Activated T-cell treated with anti-CD3 and anti-CD28 coated beads for 1 hour (primary cell): ENCODE results near the gene SUMO3.

ENCODE experiments used
- DNase-seq: peaks from one replicate; pipeline ENCODE4 v3.0.0-alpha.2; 2020; ENCODE audit warnings: low read depth

Gene SUMO3

GRCh38 chr21:44817914-44818639 lies at the start of gene SUMO3:
TSS of gene SUMO3 (minus strand) at chr21:44818062. CDS start at chr21:44817968, 94 bp downstream.
- DNase-seq: peak; percentile 78

GRCh38 chr21:44867464-44867863 lies 49.6 kb upstream of the SUMO3 start:
- no peak for DNase-seq

- DNase-seq: no peak
These were observed 48.9 kb upstream of the SUMO3 start for GRCh38 chr21:44866780-44867179.

- no peak for DNase-seq
These were observed 47.9 kb upstream of the SUMO3 start for GRCh38 chr21:44865561-44866280.

GRCh38 chr21:44862869-44863685 lies 45.2 kb upstream of the SUMO3 start:
- no peak for DNase-seq

GRCh38 chr21:44858791-44859190 lies 40.9 kb upstream of the SUMO3 start:
- no peak for DNase-seq

- DNase-seq: no peak
These were observed 40.4 kb upstream of the SUMO3 start for GRCh38 chr21:44858291-44858690.

DNA sequence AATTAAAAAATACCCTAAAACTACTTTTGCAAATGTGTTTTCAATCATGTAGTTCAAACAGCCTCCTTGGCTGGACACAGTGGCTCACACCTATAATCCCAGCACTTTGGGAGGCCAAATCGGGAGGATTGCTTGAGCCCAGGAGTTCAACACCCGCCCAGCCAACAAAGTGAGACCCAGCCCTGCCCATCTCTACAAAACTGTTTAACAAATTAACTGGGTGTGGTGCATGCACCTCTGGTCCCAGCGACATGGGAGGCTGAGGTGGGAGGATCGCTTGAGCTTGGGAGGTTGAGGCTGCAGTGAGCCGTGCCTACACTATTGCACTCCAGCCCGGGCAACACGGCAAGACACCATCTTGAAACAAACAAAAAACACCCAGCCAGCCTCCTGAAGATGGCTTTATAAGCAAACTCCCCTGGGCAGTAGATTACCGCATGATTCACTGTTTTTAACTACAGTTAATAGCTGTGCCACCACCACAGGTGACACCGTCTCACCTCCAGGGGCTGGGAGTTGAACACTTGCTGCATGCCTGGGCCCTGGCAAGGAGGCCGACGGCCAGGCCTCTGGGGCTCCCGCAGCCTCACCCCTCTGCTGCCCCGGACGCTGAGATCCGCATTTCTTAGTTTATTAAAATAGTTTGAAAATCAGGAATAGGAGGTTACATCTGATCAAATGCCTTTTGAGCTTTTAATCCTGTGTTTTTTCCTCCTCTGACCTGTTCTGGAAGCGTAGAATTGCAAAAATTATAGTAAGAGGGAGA lies 39.4 kb upstream of the SUMO3 start:
- no peak for DNase-seq

DNA sequence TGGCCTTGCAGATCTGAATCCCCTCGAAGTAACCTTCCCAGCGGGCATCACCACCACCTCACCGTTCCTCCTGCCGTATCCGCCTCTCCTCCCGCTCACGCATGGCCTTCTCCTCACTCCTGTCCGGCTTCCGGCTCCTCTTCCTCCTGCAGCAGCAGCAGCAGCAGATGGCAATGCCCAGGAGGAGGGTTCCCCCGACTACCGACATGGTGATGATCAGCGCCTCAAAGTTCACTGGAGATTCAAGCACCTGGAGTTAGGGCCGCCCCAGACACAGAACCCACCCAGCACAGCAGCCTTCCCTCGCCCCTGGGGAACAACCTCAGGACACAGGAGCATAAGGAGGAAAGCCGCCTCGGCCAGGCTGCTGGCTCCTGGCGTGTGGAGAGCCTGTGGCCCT lies 38.3 kb upstream of the SUMO3 start:
- no peak for DNase-seq

GRCh38 chr21:44855572-44855971 lies 37.7 kb upstream of the SUMO3 start:
- no peak for DNase-seq

DNA sequence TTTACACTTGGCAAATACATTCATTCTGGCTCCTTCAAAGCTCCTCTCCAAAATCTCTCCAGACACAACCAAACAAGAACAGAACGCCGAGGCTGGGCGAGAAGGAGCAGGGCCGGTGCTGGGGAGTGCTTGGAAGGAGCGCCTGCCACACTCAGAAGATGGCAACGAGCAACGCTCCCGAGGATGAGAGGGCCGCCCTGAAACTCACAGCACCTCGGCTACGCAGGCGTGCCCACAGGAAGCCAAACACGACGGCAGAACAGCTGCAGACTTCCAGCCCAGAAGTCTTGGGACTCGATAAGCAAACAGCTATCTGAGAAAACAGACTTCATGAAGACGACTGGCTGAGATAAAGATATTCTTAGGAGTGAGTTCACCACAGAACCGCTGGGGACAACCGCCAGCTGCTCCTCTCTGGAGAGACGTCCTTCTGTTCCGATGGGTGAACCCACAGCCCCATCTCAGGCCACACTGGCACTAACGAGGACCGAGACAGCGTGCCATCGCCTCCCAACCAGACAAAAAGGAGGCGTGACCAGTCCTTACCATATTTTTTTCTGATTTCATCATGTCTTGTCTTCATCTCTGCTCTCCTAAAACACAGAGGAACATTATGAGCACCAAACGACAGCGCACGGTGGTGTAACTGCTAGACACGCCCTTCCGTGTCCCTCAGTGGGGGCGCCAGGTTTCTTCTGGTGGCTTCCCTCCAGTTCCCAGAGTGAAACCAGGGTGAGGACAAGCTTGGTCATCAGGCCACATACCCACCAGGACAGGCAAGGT lies 37.0 kb upstream of the SUMO3 start:
- DNase-seq: no peak

DNA sequence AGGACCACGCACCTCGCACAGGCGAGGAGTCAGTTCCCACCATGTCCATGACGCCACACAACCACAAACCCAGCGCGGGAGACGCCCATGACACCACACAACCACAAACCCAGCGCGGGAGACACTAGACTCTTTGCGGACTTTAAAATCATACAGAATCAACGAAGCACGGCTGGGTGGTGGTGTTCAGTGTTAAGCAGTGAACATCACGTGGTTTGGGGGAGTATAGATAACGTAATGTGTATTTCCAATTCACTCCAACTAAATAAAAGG lies 36.5 kb upstream of the SUMO3 start:
- no peak for DNase-seq

- DNase-seq: no peak
These were observed 35.9 kb upstream of the SUMO3 start for GRCh38 chr21:44853601-44854390.

DNA sequence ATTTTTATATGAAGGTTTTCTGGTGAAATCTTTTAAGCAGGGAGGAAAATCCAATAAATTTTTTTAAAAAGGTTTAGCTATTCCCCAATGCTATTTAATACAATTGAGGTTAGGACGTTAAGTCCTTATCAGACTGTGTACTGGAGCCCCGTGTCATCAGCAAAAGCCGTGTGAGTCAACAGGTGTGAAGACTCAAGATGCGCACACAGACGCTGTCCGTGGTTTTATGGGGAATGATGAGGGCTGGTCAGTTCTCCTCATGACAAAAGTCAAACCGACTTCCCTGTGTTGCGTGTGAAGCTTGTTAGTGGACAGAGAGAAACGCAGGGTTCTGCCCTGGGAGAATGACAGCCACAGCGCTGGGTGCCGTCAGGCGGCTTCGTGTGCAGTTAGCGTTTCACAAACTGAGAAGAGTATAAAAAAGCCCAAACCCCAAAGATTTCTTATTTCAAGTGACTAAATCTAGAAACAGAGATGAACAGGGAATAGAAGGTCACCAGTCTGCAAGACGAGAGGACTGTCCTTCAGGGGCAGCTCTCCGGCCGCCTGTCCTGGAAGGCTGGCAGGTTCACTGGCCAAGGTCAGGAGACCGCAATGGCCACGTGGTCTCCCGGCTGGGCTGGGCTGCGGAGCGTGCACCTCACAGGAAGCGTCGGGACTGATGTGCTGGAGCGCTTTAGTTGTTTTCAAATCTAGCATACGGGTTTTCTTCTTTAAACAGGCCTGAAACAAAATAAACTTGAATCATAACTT lies 33.2 kb upstream of the SUMO3 start:
- no peak for DNase-seq

DNA sequence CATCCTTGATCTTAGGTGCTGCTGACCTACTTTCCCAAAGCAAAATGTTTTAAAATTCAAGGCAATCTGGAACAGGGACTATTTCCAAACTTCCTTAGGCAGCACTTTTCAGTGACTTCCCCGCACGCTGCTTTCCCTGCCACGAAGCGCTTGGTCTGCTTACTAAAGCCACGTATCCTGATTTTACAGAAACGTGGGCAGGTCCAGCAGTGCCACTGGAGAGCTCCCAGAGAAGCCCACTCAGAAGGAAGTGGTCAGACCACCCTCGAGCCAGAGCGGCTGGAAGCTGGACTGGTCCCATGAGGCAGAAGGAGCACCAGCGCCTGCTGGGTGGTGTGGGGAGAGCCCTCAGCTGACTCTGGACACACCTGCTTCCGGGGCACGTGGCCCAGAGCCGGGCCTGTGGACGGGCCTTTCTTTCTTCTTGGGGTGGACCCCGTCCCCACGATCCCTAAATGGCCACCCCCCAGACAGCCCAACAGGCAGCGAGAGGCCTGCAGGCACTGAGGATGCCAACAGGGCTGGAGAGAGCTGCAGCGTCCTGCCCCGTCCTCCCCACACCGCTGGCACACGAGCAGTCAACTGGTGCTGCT lies 32.4 kb upstream of the SUMO3 start:
- DNase-seq: no peak

- DNase-seq: no peak
These were observed 31.8 kb upstream of the SUMO3 start for GRCh38 chr21:44849616-44850130.

DNA sequence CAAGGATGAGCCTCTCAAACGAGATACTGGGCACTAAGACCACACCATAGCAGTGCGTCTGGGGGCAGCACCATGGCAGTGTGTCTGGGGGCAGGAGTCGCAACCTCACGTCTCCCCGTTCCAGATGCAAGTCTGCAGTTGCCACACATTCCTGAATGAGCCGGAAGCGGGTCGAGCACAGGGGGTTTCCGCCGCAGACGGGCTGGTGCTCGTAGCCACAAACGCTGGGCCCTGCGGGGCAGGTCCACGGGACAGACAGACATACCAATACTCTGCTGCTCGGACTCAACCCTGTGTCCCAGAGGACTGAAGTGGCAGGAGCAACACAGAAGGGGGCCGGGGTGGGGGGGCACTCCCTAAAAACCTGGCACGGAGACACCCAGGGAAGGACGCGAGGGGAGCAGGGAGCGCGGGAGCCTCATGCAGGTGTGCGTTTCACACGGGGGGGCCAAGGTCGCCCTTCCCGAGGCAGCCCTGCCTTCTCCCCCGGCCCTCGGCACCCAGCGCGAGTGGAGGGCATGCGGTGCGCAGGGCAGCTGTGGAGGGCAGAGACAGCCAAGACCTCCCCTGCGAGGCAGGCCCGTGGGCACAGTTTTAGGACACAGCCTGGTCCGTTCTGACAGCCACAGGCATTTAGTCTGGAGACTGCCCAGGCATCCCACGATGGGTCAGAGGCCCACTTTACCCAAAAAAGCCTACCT lies 31.1 kb upstream of the SUMO3 start:
- no peak for DNase-seq

- no peak for DNase-seq
These were observed 29.6 kb upstream of the SUMO3 start for GRCh38 chr21:44847261-44848056.
